GM23338 (cell line): ENCODE data around the gene STK32C. TPM values are rescaled to one million over a fixed set of nuclear protein-coding genes. Genes with fewer than 3 reads are reported as not detected.
A peak's percentile ranks its signal among the peaks of the same experiment; 100 is the strongest.

Source experiments
- ATAC-seq: fragments of 200-7000 bp; cut with Tn5 transposase; 3 replicates; pipeline ENCODE4 v1.9.1; 2020
- DNase-seq: peaks from one replicate; pipeline ENCODE4 v3.0.0-alpha.2; 2015; ENCODE audit warnings: low spot score
- H2AFZ ChIP-seq: fragments of 200-600 bp; sonication (generic); 2 replicates; pipeline ENCODE4 v1.8.0; 2016; ENCODE audit warnings: antibody characterized with exemption, mild to moderate bottlenecking, moderate library complexity
- H3F3A ChIP-seq: fragments of 200-600 bp; sonication (generic); replicated peaks from 2 replicates; pipeline ENCODE4 v1.8.0; 2017; ENCODE audit warnings: antibody characterized with exemption, mixed run types, low read depth
- H3K27ac ChIP-seq: fragments of 200-600 bp; sonication (generic); 2 replicates; pipeline ENCODE4 v1.6.1; 2016; ENCODE audit warnings: low read depth
- H3K27me3 ChIP-seq: fragments of 200-600 bp; sonication (generic); 2 replicates; pipeline ENCODE4 v1.8.0; 2016; ENCODE audit warnings: mild to moderate bottlenecking, mixed run types, moderate library complexity; ENCODE audit not compliant: insufficient read depth
- H3K36me3 ChIP-seq: fragments of 200-600 bp; sonication (generic); 2 replicates; pipeline ENCODE4 v1.8.0; 2016; ENCODE audit warnings: mild to moderate bottlenecking; ENCODE audit not compliant: insufficient read depth
- H3K4me1 ChIP-seq: fragments of 200-600 bp; sonication (generic); 2 replicates; pipeline ENCODE4 v1.8.0; 2016; ENCODE audit warnings: mild to moderate bottlenecking, moderate library complexity; ENCODE audit not compliant: insufficient read depth
- H3K4me2 ChIP-seq: fragments of 200-600 bp; sonication (generic); 2 replicates; pipeline ENCODE4 v1.7.1; 2017; ENCODE audit warnings: mixed run types
- H3K4me3 ChIP-seq: fragments of 200-600 bp; sonication (generic); 2 replicates; pipeline ENCODE4 v1.6.1; 2016; ENCODE audit warnings: mixed run types
- H3K79me2 ChIP-seq: fragments of 200-600 bp; sonication (generic); replicated peaks from 2 replicates; pipeline ENCODE4 v1.8.0; 2017; ENCODE audit warnings: mild to moderate bottlenecking; ENCODE audit not compliant: insufficient read depth
- H3K9me2 ChIP-seq: fragments of 200-600 bp; sonication (generic); 2 replicates; pipeline ENCODE4 v1.8.0; 2017; ENCODE audit not compliant: insufficient read depth
- H4K20me1 ChIP-seq: fragments of 200-600 bp; sonication (generic); replicated peaks from 2 replicates; pipeline ENCODE4 v1.8.0; 2017; ENCODE audit warnings: mild to moderate bottlenecking; ENCODE audit not compliant: insufficient read depth
- H3K27ac Mint-ChIP-seq: 2 replicates; pipeline ENCODE4 v1.8.0; 2020; ENCODE audit warnings: inconsistent platforms, mild to moderate bottlenecking, moderate library complexity, mixed read lengths
- H3K27me3 Mint-ChIP-seq: 3 replicates; pipeline ENCODE4 v1.8.0; 2022; ENCODE audit warnings: low read depth, mild to moderate bottlenecking, moderate library complexity, mixed read lengths, inconsistent platforms; ENCODE audit not compliant: insufficient read depth, poor library complexity
- H3K36me3 Mint-ChIP-seq: 3 replicates; pipeline ENCODE4 v1.8.0; 2021; ENCODE audit warnings: low read depth, mild to moderate bottlenecking, inconsistent platforms, moderate library complexity, mixed read lengths
- H3K4me1 Mint-ChIP-seq: 3 replicates; pipeline ENCODE4 v1.8.0; 2020; ENCODE audit warnings: mild to moderate bottlenecking, inconsistent platforms, mixed read lengths
- H3K4me3 Mint-ChIP-seq: 3 replicates; pipeline ENCODE4 v1.8.0; 2021; ENCODE audit warnings: moderate library complexity, mild to moderate bottlenecking, inconsistent platforms, mixed read lengths
- H3K9me3 Mint-ChIP-seq: 3 replicates; pipeline ENCODE4 v1.8.0; 2020; ENCODE audit warnings: moderate library complexity, mild to moderate bottlenecking, inconsistent platforms, mixed read lengths
- CTCF ChIP-seq, 2 experiments: fragments of 200-600 bp in 1 of 2; sonication (generic) in 1 of 2; conservative IDR thresholded peaks; 2 replicates each; pipeline versions ENCODE4 v1.5.1 to v1.6.1; 2016 to 2017; ENCODE audit warnings: antibody characterized with exemption in 2 of 2, low read depth in 2 of 2, mild to moderate bottlenecking in 2 of 2, moderate library complexity in 1 of 2
- EZH2 ChIP-seq: fragments of 200-600 bp; sonication (generic); IDR thresholded peaks from one replicate; pipeline ENCODE4 v1.8.0; 2017; ENCODE audit warnings: antibody characterized with exemption, mild to moderate bottlenecking, low read depth; ENCODE audit not compliant: unreplicated experiment
- STAT1 ChIP-seq: IDR thresholded peaks from one replicate; pipeline ENCODE4 v1.6.1; 2016; ENCODE audit warnings: antibody characterized with exemption; ENCODE audit not compliant: unreplicated experiment
- ZNF114 ChIP-seq: fragments of 250-450 bp; sonication (Bioruptor Pico); IDR thresholded peaks from 2 replicates; pipeline ENCODE4 v1.5.0; 2020; ENCODE audit warnings: mild to moderate bottlenecking, moderate library complexity
- polyA plus RNA-seq: library from polyadenylated mRNA; unstranded; fragments of >200 nt; fragmentation: Nextera tagmentation; extraction: Ambion mirVana; gene quantifications from 2 replicates; pipeline ENCODE4 v1.2.1, GENCODE V29; 2016
- total RNA-seq: library from RNA; depleted of rRNA; stranded (reverse); fragments of >200 nt; shearing (Covaris generic); gene quantifications from 2 replicates; pipeline ENCODE4 v1.2.3, GENCODE V29; 2014
- TF ChIP-seq, protein P1 (sequence below): IDR thresholded peaks from one replicate; pipeline ENCODE4 v1.6.1; 2018; ENCODE audit warnings: antibody characterized with exemption; ENCODE audit not compliant: unreplicated experiment

The STK32C gene
- total and polyA plus RNA-seq, 2 experiments from 2014 or later = 10.2 to 20.5 TPM

- ATAC-seq (no peak), DNase-seq (peak; percentile 33)
- no peaks in the 10 kb centered on the region for H3K9me2 ChIP-seq
- no peaks in the 10 kb centered on the region for H4K20me1 ChIP-seq
- H3K79me2 ChIP-seq = no peaks in the 10 kb centered on the region
- no peak overlapping the region for H3K27ac ChIP-seq
- H2AFZ ChIP-seq = no peak overlapping the region
- H3K4me1 ChIP-seq = no peaks in the 10 kb centered on the region
- H3K27me3 ChIP-seq = peaks cover 43% of the 10 kb centered on the region
- no peaks in the 10 kb centered on the region for H3K36me3 ChIP-seq
- H3K4me1 Mint-ChIP-seq = peaks cover 5% of the 10 kb centered on the region; the same call in 2 of the 3 replicates
- peaks cover 42% of the 10 kb centered on the region for H3K27me3 Mint-ChIP-seq
- peak overlapping the region; percentile 85 for H3K4me2 ChIP-seq
- peaks cover under 1% of the 10 kb centered on the region; the same call in 1 of the 3 replicates for H3K36me3 Mint-ChIP-seq
- H3K27ac Mint-ChIP-seq = no peak overlapping the region
- no peaks in the 10 kb centered on the region for H3F3A ChIP-seq
- H3K4me3 ChIP-seq = peak overlapping the region; percentile 61
- peak overlapping the region; percentile 59 for H3K4me3 Mint-ChIP-seq
- TF ChIP-seq, protein P1, sequence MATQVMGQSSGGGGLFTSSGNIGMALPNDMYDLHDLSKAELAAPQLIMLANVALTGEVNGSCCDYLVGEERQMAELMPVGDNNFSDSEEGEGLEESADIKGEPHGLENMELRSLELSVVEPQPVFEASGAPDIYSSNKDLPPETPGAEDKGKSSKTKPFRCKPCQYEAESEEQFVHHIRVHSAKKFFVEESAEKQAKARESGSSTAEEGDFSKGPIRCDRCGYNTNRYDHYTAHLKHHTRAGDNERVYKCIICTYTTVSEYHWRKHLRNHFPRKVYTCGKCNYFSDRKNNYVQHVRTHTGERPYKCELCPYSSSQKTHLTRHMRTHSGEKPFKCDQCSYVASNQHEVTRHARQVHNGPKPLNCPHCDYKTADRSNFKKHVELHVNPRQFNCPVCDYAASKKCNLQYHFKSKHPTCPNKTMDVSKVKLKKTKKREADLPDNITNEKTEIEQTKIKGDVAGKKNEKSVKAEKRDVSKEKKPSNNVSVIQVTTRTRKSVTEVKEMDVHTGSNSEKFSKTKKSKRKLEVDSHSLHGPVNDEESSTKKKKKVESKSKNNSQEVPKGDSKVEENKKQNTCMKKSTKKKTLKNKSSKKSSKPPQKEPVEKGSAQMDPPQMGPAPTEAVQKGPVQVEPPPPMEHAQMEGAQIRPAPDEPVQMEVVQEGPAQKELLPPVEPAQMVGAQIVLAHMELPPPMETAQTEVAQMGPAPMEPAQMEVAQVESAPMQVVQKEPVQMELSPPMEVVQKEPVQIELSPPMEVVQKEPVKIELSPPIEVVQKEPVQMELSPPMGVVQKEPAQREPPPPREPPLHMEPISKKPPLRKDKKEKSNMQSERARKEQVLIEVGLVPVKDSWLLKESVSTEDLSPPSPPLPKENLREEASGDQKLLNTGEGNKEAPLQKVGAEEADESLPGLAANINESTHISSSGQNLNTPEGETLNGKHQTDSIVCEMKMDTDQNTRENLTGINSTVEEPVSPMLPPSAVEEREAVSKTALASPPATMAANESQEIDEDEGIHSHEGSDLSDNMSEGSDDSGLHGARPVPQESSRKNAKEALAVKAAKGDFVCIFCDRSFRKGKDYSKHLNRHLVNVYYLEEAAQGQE = no peak
- TF ChIP-seq EZH2 = peak; percentile 11
- no peaks in the 10 kb centered on the region; the same call in 2 of the 3 replicates for H3K9me3 Mint-ChIP-seq
Observed at GRCh38 chr10:132184816-132185593, 122.7 kb downstream of the STK32C start.

- Histone ChIP-seq H3K4me3 (no peak overlapping the region), H3K9me2 (no peaks in the 10 kb centered on the region), H3K79me2 (no peaks in the 10 kb centered on the region), H2AFZ (no peak overlapping the region), H3K27ac (no peak overlapping the region), H3F3A (no peaks in the 10 kb centered on the region), H4K20me1 (no peaks in the 10 kb centered on the region), H3K4me1 (no peaks in the 10 kb centered on the region), H3K4me2 (no peak overlapping the region), H3K27me3 (peaks cover 33% of the 10 kb centered on the region), H3K36me3 (no peaks in the 10 kb centered on the region)
- Mint-ChIP-seq H3K4me1 (peaks cover 2% of the 10 kb centered on the region; the same call in 2 of the 3 replicates), H3K36me3 (no peaks in the 10 kb centered on the region), H3K9me3 (no peaks in the 10 kb centered on the region; the same call in 2 of the 3 replicates), H3K27me3 (peaks cover 31% of the 10 kb centered on the region), H3K27ac (no peak overlapping the region), H3K4me3 (no peak overlapping the region)
- DNase-seq = no peak
- no peak for ATAC-seq
- TF ChIP-seq CTCF (conservative IDR thresholded peaks at IDR 0.05; ENCODE audit: low read depth in 2 of 2) = no peak
- TF ChIP-seq ZNF114 (CRISPR knock-in tag) = no peak
- TF ChIP-seq, protein P1 = no peak
- TF ChIP-seq EZH2 = no peak
- TF ChIP-seq STAT1 = no peak
Observed at GRCh38 chr10:132183046-132183445, 124.7 kb downstream of the STK32C start.
